DMS153 treated with DMSO at 0.1 percent for 48 hours (cell line): ENCODE results near the gene IKBKE.

Source experiments
- DNase-seq: peaks from one replicate; lab custom pipeline; 2025; ENCODE audit not compliant: unreplicated experiment; lab: John Stamatoyannopoulos, UW

The IKBKE gene

GRCh38 chr1:206495011-206495461 lies 24.8 kb downstream of the IKBKE start:
- no peak for DNase-seq

GRCh38 chr1:206495493-206496046 lies 25.3 kb downstream of the IKBKE start:
- no peak for DNase-seq

GRCh38 chr1:206496131-206496793 lies 26.0 kb downstream of the IKBKE start:
- peak; percentile 24 for DNase-seq

- DNase-seq: no peak
Measured at GRCh38 chr1:206497363-206497762, 27.1 kb downstream of the IKBKE start.

- DNase-seq: no peak
Measured at GRCh38 chr1:206497774-206498173, 27.5 kb downstream of the IKBKE start.

- DNase-seq: no peak
Measured at GRCh38 chr1:206498685-206499084, 28.4 kb downstream of the IKBKE start.

GRCh38 chr1:206500046-206500445 lies 29.8 kb downstream of the IKBKE start:
- no peak for DNase-seq

GRCh38 chr1:206501881-206502280 lies 31.6 kb downstream of the IKBKE start:
- DNase-seq: no peak

GRCh38 chr1:206502403-206502802 lies 32.1 kb downstream of the IKBKE start:
- no peak for DNase-seq

- DNase-seq: no peak
Measured at GRCh38 chr1:206502812-206503211, 32.5 kb downstream of the IKBKE start.

GRCh38 chr1:206503591-206504362 lies 33.5 kb downstream of the IKBKE start:
- no peak for DNase-seq

- DNase-seq: no peak
Measured at GRCh38 chr1:206504363-206504713, 34.1 kb downstream of the IKBKE start.

- no peak for DNase-seq
Measured at GRCh38 chr1:206505702-206506355, 35.6 kb downstream of the IKBKE start.

- DNase-seq: no peak
Measured at GRCh38 chr1:206506405-206507283, 36.4 kb downstream of the IKBKE start.

- peak; percentile 59 for DNase-seq
Measured at GRCh38 chr1:206507284-206508129, 37.2 kb downstream of the IKBKE start, which contains the start of gene RASSF5. RASSF5 (plus strand) TSS chr1:206507531; CDS start chr1:206507603, 72 bp downstream.

GRCh38 chr1:206508130-206508889 lies 38.0 kb downstream of the IKBKE start:
- no peak for DNase-seq

GRCh38 chr1:206508956-206509355 lies 38.7 kb downstream of the IKBKE start:
- DNase-seq: no peak

GRCh38 chr1:206509612-206510257 lies 39.5 kb downstream of the IKBKE start:
- no peak for DNase-seq
